ENCODE data around the gene LY6G6D.

The LY6G6D gene

GRCh38 chr6:31723980-31724691 lies 9.0 kb downstream of the LY6G6D start:
- TF ChIP-seq, protein P1, sequence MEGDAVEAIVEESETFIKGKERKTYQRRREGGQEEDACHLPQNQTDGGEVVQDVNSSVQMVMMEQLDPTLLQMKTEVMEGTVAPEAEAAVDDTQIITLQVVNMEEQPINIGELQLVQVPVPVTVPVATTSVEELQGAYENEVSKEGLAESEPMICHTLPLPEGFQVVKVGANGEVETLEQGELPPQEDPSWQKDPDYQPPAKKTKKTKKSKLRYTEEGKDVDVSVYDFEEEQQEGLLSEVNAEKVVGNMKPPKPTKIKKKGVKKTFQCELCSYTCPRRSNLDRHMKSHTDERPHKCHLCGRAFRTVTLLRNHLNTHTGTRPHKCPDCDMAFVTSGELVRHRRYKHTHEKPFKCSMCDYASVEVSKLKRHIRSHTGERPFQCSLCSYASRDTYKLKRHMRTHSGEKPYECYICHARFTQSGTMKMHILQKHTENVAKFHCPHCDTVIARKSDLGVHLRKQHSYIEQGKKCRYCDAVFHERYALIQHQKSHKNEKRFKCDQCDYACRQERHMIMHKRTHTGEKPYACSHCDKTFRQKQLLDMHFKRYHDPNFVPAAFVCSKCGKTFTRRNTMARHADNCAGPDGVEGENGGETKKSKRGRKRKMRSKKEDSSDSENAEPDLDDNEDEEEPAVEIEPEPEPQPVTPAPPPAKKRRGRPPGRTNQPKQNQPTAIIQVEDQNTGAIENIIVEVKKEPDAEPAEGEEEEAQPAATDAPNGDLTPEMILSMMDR (IDR thresholded peaks at IDR 0.05): no peak

GRCh38 chr6:31725502-31726350 lies 10.6 kb downstream of the LY6G6D start:
- TF ChIP-seq, protein P1 (IDR thresholded peaks at IDR 0.05): no peak

- TF ChIP-seq, protein P1 (IDR thresholded peaks at IDR 0.05): no peak
Measured at GRCh38 chr6:31727034-31727716, 12.0 kb downstream of the LY6G6D start.

DNA sequence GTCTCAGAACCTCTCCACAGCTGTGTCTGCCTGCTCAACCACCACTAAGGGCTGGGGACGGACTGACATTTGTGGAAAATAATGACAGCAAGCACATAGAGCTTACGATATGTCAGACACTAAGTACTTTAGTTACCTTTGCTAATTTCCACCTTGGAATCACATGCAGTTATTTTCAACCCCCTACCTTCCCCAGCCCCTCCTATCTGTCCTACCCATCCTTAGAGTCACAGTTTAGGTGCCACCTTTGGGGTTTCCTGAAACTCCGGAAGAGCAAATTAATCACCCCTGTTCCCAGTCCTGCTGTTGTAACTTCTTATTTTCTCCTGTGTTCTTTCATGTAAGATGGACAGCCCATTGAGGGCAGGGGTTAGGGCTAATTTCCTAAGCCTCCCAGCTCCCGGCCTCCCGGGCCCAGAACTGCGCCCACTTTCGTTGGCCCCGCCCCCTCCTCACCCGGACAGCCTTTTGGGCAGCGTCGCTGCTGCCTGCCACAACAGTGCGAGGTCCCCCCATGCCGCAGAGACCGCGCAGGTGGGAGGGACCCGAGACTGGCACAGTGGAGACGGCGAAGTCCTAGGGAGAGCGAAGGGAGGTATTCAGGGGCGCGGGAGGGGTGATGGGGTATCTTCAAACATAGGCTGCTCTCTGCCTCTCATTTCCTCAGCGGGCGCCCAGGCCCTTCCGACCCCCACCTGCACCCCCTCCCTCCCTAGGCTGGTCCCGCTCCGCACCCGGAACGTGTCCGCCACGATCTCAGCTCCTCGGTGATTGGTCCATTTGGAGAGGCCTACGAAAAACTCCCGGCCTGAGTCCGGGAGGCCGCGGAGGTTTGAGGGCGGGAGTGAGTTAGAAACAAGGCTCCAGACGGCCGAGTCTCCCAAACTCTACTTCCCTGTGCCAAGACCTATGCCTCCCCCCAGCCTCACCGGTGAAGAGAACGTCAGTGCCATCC lies 12.8 kb downstream of the LY6G6D start:
- TF ChIP-seq, protein P1 (IDR thresholded peaks at IDR 0.05): no peak

DNA sequence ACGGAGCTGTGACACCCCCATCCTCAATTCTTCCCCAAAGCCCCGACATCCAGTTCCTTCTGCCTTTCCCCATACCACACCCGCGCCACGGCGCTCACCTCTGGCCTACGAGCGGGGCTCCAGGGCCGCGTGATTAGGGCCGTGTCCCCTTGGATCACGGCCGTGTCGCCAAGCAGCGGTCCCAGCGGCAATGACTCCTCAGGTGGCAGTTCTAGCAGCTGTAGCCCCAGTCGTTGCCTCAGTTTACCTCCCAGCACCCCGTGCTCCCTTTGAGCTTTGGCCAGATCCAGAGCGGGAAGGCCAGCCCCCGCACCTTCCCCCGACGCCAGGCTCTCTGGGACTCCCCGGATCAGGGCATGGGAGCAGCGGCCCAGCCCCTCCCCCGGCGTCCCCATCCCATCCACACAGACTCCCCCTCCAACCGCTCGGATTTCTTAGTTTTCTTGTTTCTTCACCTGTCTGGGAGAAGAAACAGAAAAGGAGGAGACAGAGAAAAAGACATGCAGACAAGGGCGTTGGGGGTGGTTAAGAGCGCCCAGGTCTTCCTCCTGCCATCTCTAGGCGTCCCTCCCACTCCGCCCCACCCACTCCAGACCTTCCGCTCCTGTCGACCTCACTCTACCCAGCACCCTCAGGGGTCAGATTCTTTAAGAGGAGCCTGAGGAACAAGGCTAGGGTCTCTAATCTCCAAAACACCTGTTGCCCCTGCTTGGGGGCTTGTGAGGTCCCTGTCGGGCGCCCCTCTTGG lies 13.8 kb downstream of the LY6G6D start, which contains the start of gene DDAH2:
DDAH2 (minus strand) TSS at position 533 of the 748 bp plus-strand sequence; CDS start at position 395, 138 bp downstream.
- TF ChIP-seq, protein P1 (IDR thresholded peaks at IDR 0.05): peak; percentile 66

DNA sequence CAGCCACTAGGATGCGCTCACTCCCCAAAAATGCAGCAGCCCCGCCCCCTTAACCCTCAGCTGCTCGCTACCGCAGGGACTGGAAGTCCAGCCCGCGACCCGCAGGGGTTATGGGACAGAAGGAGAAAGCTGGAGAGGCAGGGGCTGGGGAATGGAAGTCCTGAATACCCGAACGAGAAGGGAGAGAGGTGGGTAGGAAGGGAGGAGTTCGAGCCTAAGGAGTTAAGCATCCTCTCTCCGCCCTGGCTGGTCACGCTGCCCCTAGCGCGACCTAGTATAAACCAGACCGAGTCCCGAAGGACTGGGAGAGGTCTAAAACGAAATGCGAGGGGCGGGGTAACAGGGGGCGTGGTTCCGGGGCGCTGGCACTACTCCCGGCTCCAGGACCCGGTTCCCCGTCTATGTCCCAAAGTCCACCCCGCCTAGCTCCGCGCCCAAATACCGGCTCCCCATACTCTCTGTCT lies 14.4 kb downstream of the LY6G6D start:
- TF ChIP-seq, protein P1 (IDR thresholded peaks at IDR 0.05): peak; percentile 15; the same call in 1 of the 2 replicates
